Measurements from ENCODE around the gene LAYN.
A peak's percentile ranks its signal among the peaks of the same experiment; 100 is the strongest.

LAYN gene

DNA sequence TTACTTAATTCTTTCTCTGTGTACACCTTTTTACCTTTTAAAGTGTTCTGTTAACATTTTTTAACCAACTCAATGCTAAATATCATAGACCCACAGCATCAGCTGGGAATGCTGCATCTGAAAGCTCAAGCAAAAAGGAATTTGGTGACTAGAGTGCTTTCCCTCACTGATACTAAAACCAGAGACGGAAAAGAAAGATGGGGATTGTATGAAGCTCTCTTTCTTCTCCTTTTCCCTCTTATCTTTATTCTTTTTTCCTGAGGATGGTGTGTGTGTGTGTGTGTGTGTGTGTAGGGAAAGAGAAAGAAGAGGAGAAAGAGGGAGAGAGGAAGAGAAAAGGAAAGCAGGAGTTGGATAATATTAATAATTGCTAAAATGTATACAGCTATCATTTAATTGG, 57.6 kb downstream of the LAYN start:
- H3K27ac ChIP-seq (ENCODE audit: low read depth, low read length): no peak overlapping the region
- H3K9me3 ChIP-seq (ENCODE audit: control insufficient read depth, insufficient read depth, low read depth, low read length): no peaks in the 10 kb centered on the region
- no peaks in the 10 kb centered on the region for H3K36me3 ChIP-seq (ENCODE audit: control insufficient read depth, insufficient read depth, low read length)
- H3K9ac ChIP-seq (ENCODE audit: low read length): no peak overlapping the region
- peaks cover 6% of the 10 kb centered on the region; the same call in 1 of the 2 replicates for H3K4me1 ChIP-seq (ENCODE audit: control insufficient read depth, insufficient read depth, low read length)
- H3K27me3 ChIP-seq (ENCODE audit: control insufficient read depth, insufficient read depth, low read length): peaks cover 13% of the 10 kb centered on the region
- no peak overlapping the region for H3K4me3 ChIP-seq (ENCODE audit: low read depth, low read length)

DNA sequence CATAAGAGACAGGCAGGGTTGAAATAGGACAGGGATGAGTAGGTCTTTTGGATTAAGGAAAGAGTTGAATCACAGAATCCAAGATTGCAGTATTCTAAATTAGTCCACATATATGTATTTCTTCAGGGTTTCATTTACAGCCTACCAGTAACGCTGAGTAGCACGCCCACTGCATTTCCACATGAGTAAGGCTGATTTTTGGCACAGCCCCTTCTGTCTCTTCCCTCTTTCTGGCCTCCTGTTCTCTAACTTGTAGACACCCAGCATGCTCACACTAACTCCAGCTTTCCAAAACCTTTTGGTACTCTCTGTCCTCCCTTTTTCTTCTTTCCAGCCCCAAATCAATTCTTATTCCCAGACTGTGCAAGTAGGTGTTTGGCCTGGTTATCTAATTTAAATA, 58.0 kb downstream of the LAYN start:
- Histone ChIP-seq H3K27ac (ENCODE audit: low read depth, low read length) (no peak overlapping the region), H3K4me3 (ENCODE audit: low read depth, low read length) (no peak overlapping the region), H3K36me3 (ENCODE audit: control insufficient read depth, insufficient read depth, low read length) (no peaks in the 10 kb centered on the region), H3K4me1 (ENCODE audit: control insufficient read depth, insufficient read depth, low read length) (peaks cover 8% of the 10 kb centered on the region; the same call in 1 of the 2 replicates), H3K27me3 (ENCODE audit: control insufficient read depth, insufficient read depth, low read length) (peaks cover 17% of the 10 kb centered on the region), H3K9ac (ENCODE audit: low read length) (no peak overlapping the region), H3K9me3 (ENCODE audit: control insufficient read depth, insufficient read depth, low read depth, low read length) (no peaks in the 10 kb centered on the region)

DNA sequence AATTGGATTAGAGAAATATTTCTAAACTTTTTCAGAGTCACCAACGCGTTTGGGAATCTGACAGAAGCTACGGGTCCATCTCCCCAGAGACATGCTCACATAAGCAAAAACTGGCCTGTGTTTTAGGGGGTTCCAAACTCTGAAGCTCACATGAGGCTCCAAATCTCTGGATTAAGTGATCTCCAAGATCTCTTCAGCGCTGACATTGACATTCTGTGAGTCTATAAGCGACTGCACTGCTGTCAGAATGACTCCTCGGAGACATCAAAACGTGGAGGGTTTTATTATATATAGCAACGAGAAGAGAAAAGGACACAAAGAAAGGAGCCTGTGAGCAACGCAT, 61.1 kb downstream of the LAYN start:
- H3K27ac ChIP-seq (ENCODE audit: low read depth, low read length): no peak overlapping the region
- H3K4me3 ChIP-seq (ENCODE audit: low read depth, low read length): peak overlapping the region; percentile 49
- H3K27me3 ChIP-seq (ENCODE audit: control insufficient read depth, insufficient read depth, low read length): peaks cover 24% of the 10 kb centered on the region
- H3K36me3 ChIP-seq (ENCODE audit: control insufficient read depth, insufficient read depth, low read length): no peaks in the 10 kb centered on the region
- H3K9ac ChIP-seq (ENCODE audit: low read length): peak overlapping the region; percentile 7
- no peaks in the 10 kb centered on the region for H3K9me3 ChIP-seq (ENCODE audit: control insufficient read depth, insufficient read depth, low read depth, low read length)
- H3K4me1 ChIP-seq (ENCODE audit: control insufficient read depth, insufficient read depth, low read length): peaks cover 17% of the 10 kb centered on the region; the same call in 1 of the 2 replicates

DNA sequence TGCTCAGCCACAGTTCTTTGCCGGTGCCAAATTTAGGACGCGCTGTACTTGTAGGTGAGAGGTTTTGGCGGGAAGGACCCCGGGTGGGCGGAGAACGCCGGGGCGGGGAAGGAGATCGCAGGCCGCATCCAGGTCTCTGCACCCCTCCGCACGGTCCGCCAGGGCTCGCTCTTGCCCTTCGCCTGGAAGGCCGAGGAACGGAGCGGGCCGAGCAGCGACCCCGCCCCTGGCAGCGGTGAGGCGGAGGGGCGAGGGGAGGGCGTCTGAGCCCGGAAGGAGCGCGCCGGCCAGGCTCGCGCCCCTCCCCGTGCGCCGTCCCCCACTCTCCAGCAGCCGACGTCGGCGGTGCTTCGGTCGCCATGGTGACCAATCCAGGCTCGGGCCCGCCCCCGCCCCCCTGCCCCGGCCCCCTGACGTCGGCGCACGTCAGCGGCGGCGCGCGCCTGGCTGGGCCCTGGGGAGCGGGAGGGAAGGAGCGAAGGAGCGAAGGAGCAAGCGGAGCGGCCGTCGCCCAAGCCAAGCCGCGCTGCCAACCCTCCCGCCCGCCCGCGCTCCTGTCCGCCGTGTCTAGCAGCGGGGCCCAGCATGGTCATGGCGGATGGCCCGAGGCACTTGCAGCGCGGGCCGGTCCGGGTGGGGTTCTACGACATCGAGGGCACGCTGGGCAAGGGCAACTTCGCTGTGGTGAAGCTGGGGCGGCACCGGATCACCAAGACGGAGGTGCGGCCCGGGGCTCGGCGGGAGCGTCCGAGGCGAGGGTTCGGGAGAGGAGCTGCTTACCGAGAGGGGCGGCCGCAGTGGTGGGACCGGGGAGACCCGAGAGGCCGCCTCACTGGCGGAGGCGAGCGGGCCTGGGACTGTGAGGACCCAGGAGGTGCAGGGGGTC, 61.7 kb downstream of the LAYN start, which contains the start of gene SIK2:
SIK2 (plus strand) TSS at position 471 of the 886 bp plus-strand sequence; CDS start at position 586, 115 bp downstream.
- peak within 1 kb of the TSS; percentile 83 for H3K4me3 ChIP-seq (ENCODE audit: low read depth, low read length)
- peak within 1 kb of the TSS; percentile 89 for H3K9ac ChIP-seq (ENCODE audit: low read length)
- H3K36me3 ChIP-seq (ENCODE audit: control insufficient read depth, insufficient read depth, low read length): no peaks in the 10 kb centered on the region
- peak within 1 kb of the TSS; percentile 16; the same call in 1 of the 2 replicates for H3K27ac ChIP-seq (ENCODE audit: low read depth, low read length)
- H3K27me3 ChIP-seq (ENCODE audit: control insufficient read depth, insufficient read depth, low read length): peaks cover 24% of the 10 kb centered on the region
- H3K4me1 ChIP-seq (ENCODE audit: control insufficient read depth, insufficient read depth, low read length): peaks cover 17% of the 10 kb centered on the region; the same call in 1 of the 2 replicates
- H3K9me3 ChIP-seq (ENCODE audit: control insufficient read depth, insufficient read depth, low read depth, low read length): no peaks in the 10 kb centered on the region

DNA sequence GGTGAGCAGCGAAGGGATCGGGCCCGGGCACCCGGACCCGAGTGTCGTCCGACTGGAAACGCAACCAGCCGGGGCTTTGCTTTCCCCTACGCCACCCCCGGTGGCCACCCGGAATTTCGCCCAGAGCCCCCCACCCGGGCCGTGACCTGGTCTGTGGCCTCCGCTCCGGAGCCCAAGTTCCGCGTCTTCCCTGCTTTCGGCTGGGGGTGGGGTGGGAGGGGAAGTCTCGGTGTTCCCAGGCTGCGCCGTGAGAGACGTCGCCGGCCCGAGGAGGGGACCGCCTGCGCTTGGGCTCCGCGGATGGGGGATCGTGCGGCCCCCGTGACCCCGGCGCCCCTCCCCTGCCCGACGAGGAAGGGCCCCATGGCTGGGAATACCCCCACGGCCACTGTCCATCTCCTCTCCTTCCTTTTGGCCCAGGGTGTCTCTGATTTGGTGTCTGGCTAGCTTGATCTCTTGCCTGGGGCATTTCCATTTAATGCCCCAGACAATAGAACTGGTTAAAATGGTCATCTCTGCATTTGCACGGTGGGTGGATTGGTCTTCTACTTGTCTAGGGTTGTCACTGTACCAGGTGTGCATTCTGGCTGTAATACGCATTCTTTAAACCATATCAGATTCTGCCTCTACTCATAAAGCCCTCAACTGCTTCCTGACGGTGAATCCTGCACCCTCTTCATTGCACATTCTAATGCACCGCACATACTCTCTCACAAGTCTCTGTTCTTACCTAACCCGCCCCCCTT, 62.5 kb downstream of the LAYN start:
- Histone ChIP-seq H3K9ac (ENCODE audit: low read length) (peak overlapping the region; percentile 89), H3K9me3 (ENCODE audit: control insufficient read depth, insufficient read depth, low read depth, low read length) (no peaks in the 10 kb centered on the region), H3K27ac (ENCODE audit: low read depth, low read length) (peak overlapping the region; percentile 16; the same call in 1 of the 2 replicates), H3K27me3 (ENCODE audit: control insufficient read depth, insufficient read depth, low read length) (peaks cover 24% of the 10 kb centered on the region), H3K4me3 (ENCODE audit: low read depth, low read length) (peak overlapping the region; percentile 83), H3K4me1 (ENCODE audit: control insufficient read depth, insufficient read depth, low read length) (peaks cover 17% of the 10 kb centered on the region; the same call in 1 of the 2 replicates), H3K36me3 (ENCODE audit: control insufficient read depth, insufficient read depth, low read length) (no peaks in the 10 kb centered on the region)

DNA sequence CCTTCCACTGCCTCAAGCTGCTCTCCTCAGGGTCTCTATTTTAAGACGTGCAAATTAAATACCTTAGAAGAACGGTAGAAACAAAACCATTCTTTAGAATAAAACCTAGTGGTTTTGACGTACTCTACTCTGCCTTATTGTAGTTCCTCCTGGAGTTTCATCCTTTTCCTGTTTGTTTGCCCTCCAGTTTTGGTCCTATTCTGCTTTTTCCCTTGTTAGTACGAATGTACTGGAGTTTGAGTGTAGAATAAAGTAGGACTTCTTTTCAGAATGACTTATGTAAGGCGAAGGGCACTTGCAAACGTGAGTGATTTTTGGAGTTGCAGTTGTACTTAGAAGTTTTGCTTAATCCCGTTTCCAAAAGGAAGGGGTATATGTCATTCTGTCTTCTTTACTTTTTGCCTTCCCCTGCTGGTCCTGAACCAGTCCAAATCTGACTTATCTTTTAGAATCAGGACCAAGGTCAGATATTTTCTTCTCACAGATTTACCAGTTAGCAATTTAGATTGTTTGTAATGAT, 63.2 kb downstream of the LAYN start:
- H3K27me3 ChIP-seq (ENCODE audit: control insufficient read depth, insufficient read depth, low read length): peaks cover 24% of the 10 kb centered on the region
- H3K36me3 ChIP-seq (ENCODE audit: control insufficient read depth, insufficient read depth, low read length): no peaks in the 10 kb centered on the region
- peaks cover 17% of the 10 kb centered on the region; the same call in 1 of the 2 replicates for H3K4me1 ChIP-seq (ENCODE audit: control insufficient read depth, insufficient read depth, low read length)
- H3K9ac ChIP-seq (ENCODE audit: low read length): peak overlapping the region; percentile 48
- no peak overlapping the region for H3K27ac ChIP-seq (ENCODE audit: low read depth, low read length)
- no peaks in the 10 kb centered on the region for H3K9me3 ChIP-seq (ENCODE audit: control insufficient read depth, insufficient read depth, low read depth, low read length)
- H3K4me3 ChIP-seq (ENCODE audit: low read depth, low read length): peak overlapping the region; percentile 83

DNA sequence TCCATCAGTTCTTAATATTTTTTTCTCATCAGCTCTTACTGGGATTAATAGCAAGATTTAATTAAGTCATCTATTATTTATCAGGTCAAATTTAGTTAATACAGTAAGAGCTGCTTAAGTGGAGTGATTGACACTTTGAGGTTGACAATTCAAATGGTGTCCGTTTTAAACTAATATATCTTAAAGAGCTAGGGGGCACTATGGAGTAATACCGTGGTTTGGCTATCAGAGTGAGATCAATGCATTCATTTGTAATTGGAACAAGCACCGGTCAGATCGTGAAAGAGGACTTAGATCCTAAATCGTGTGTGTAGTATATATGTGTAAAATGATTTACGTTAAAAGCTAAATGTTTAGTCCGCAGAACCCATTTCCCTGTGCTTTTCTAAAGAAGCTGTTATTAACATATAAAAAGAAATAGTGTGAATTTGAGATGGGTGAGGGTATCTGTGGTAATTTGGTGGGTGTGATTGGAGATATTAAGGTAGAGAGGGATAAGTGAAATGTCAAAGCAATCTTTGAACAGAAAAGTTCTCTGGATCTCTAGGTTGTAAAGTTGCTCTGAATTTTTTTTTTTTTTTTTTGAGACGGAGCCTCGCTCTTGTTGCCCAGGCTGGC, 64.0 kb downstream of the LAYN start:
- Histone ChIP-seq H3K4me3 (ENCODE audit: low read depth, low read length) (peak overlapping the region; percentile 39), H3K9ac (ENCODE audit: low read length) (no peak overlapping the region), H3K4me1 (ENCODE audit: control insufficient read depth, insufficient read depth, low read length) (peaks cover 17% of the 10 kb centered on the region; the same call in 1 of the 2 replicates), H3K9me3 (ENCODE audit: control insufficient read depth, insufficient read depth, low read depth, low read length) (no peaks in the 10 kb centered on the region), H3K27me3 (ENCODE audit: control insufficient read depth, insufficient read depth, low read length) (peaks cover 24% of the 10 kb centered on the region), H3K36me3 (ENCODE audit: control insufficient read depth, insufficient read depth, low read length) (no peaks in the 10 kb centered on the region), H3K27ac (ENCODE audit: low read depth, low read length) (no peak overlapping the region)

DNA sequence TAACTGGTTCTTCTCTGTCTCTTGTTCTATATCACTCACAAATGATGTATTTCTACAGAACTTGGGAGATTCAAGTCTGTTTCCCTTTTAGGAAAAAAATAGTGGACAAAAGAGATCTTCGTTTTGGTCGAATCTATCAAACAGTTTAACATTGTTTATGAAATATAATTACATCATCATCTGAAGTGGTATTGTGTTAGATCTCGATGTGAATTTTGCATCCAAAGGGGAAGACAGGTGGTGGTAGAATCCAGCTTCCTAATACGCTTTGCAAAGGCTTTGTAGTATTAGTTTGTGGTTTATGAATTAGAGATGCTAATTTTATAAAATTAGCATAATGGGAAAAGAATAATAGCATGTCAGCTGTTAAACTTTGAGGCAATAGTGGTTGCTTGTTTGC, 65.2 kb downstream of the LAYN start:
- H3K9ac ChIP-seq (ENCODE audit: low read length): no peak overlapping the region
- no peaks in the 10 kb centered on the region for H3K36me3 ChIP-seq (ENCODE audit: control insufficient read depth, insufficient read depth, low read length)
- H3K27ac ChIP-seq (ENCODE audit: low read depth, low read length): no peak overlapping the region
- H3K4me3 ChIP-seq (ENCODE audit: low read depth, low read length): no peak overlapping the region
- H3K27me3 ChIP-seq (ENCODE audit: control insufficient read depth, insufficient read depth, low read length): peaks cover 21% of the 10 kb centered on the region
- no peaks in the 10 kb centered on the region for H3K9me3 ChIP-seq (ENCODE audit: control insufficient read depth, insufficient read depth, low read depth, low read length)
- peaks cover 17% of the 10 kb centered on the region; the same call in 1 of the 2 replicates for H3K4me1 ChIP-seq (ENCODE audit: control insufficient read depth, insufficient read depth, low read length)

DNA sequence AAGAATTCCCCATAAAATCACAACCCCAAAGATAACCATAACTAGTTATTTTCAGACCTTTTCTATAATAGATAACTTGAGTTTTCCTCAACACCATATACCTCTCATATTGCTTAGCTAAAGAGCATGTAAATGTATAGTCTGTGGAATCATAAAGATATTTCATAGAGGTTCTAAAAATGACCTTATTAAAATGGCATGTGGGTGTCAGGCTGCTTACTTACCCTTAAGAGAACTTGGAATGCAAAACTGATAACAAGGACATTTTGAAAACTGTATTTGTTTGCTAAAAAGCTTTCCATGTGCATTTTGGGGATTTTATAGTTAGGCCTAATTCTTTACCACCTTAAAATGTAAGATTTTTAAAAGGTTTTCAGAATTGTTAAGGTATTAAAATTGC, 66.5 kb downstream of the LAYN start:
- H3K9ac ChIP-seq (ENCODE audit: low read length): no peak overlapping the region
- no peaks in the 10 kb centered on the region for H3K36me3 ChIP-seq (ENCODE audit: control insufficient read depth, insufficient read depth, low read length)
- peaks cover 11% of the 10 kb centered on the region; the same call in 1 of the 2 replicates for H3K4me1 ChIP-seq (ENCODE audit: control insufficient read depth, insufficient read depth, low read length)
- no peaks in the 10 kb centered on the region for H3K9me3 ChIP-seq (ENCODE audit: control insufficient read depth, insufficient read depth, low read depth, low read length)
- no peak overlapping the region for H3K27ac ChIP-seq (ENCODE audit: low read depth, low read length)
- H3K4me3 ChIP-seq (ENCODE audit: low read depth, low read length): no peak overlapping the region
- peaks cover 13% of the 10 kb centered on the region for H3K27me3 ChIP-seq (ENCODE audit: control insufficient read depth, insufficient read depth, low read length)

DNA sequence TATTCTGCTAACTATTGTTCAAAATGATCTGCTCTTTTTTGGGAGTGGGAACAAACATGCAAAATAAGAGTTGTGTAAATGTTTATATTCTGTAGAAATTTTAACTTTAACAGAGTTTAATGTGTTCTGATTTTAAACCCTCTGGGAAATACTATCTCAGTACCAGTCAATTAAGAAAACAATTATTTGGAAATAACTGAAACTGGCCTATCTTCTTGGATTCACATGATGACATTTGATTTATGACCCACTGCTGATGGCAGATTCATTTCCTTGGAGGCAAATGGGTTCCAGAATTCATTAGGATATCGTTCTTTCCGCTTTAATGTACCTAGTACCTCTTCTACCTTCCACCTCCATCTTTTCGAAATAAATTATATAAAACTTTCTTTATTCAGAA, 67.2 kb downstream of the LAYN start:
- H3K9ac ChIP-seq (ENCODE audit: low read length): no peak overlapping the region
- no peaks in the 10 kb centered on the region for H3K9me3 ChIP-seq (ENCODE audit: control insufficient read depth, insufficient read depth, low read depth, low read length)
- no peak overlapping the region for H3K4me3 ChIP-seq (ENCODE audit: low read depth, low read length)
- H3K27me3 ChIP-seq (ENCODE audit: control insufficient read depth, insufficient read depth, low read length): peaks cover 13% of the 10 kb centered on the region
- H3K36me3 ChIP-seq (ENCODE audit: control insufficient read depth, insufficient read depth, low read length): no peaks in the 10 kb centered on the region
- no peak overlapping the region for H3K27ac ChIP-seq (ENCODE audit: low read depth, low read length)
- peaks cover 11% of the 10 kb centered on the region; the same call in 1 of the 2 replicates for H3K4me1 ChIP-seq (ENCODE audit: control insufficient read depth, insufficient read depth, low read length)
